HepG2 (cell line): ENCODE results near the gene HOXA5. TPM values are rescaled to one million over a fixed set of nuclear protein-coding genes. Genes with fewer than 3 reads are reported as not detected.

Experiments used
- ATAC-seq: fragments of 200-7000 bp; cut with Tn5 transposase; 3 replicates; pipeline ENCODE4 v1.9.1; 2020; ENCODE audit warnings: mild to moderate bottlenecking, moderate library complexity
- BruUV-seq: library from RNA; stranded (reverse); fragments of 400-500 nt; replicated peaks from 2 replicates; lab custom pipeline; 2021; lab: Mats Ljungman, UMichigan
- CTCF ChIA-PET: fragments of 300-600 bp; formaldehyde crosslinking; extraction: SDS; loops from one replicate; lab custom pipeline; 2021; ENCODE audit warnings: low total read pairs, inconsistent platforms, low intra/inter-chr PET ratio; lab: Yijun Ruan, JAX
- POLR2A ChIA-PET: fragments of 350-600 bp; sonication (Branson Sonifier 250); formaldehyde crosslinking; loops from one replicate; lab custom pipeline; 2020; ENCODE audit warnings: antibody characterized with exemption, inconsistent platforms; lab: Yijun Ruan, JAX
- DNase-seq: peaks from one replicate; pipeline ENCODE4 v3.0.0-alpha.2; 2015; ENCODE audit warnings: low spot score
- FAIRE-seq: peaks from 3 replicates; lab custom pipeline; 2011; peaks lifted over from hg19 to GRCh38; lab: Jason Lieb, UNC
- H2AFZ ChIP-seq: one replicate; pipeline ENCODE4 v1.6.1; 2011; ENCODE audit warnings: low read length, inconsistent platforms
- H3K27ac ChIP-seq: fragments of 300-600 bp; 3 replicates; pipeline ENCODE4 v1.8.0; 2011; ENCODE audit warnings: mixed run types, mild to moderate bottlenecking, mixed read lengths, low read length, inconsistent platforms; ENCODE audit not compliant: insufficient read depth; ENCODE audit errors: extremely low read length
- H3K27me3 ChIP-seq, 2 experiments: fragments of 200-600 bp in 1 of 2; 2 replicates in 1 of 2; 3 replicates in 1 of 2; pipeline versions ENCODE4 v1.6.0 to v1.8.0; 2011; ENCODE audit warnings: low read length in 2 of 2, mild to moderate bottlenecking in 2 of 2, moderate library complexity in 2 of 2, inconsistent platforms in 1 of 2; ENCODE audit not compliant: insufficient read depth in 2 of 2, control insufficient read depth in 1 of 2
- H3K36me3 ChIP-seq, 2 experiments: fragments of 200-600 bp in 1 of 2; replicated peaks in 1 of 2; 2 replicates in 1 of 2; 3 replicates in 1 of 2; pipeline versions ENCODE4 v1.5.1 to v1.8.0; 2011; ENCODE audit warnings: low read length in 2 of 2, inconsistent platforms in 1 of 2; ENCODE audit not compliant: insufficient read depth in 2 of 2, control insufficient read depth in 1 of 2
- H3K4me1 ChIP-seq: 2 replicates; pipeline ENCODE4 v1.5.1; 2012; ENCODE audit warnings: low read length, inconsistent platforms; ENCODE audit not compliant: insufficient read depth
- H3K4me2 ChIP-seq: 2 replicates; pipeline ENCODE4 v1.6.0; 2011; ENCODE audit warnings: low read depth, low read length, inconsistent platforms
- H3K4me3 ChIP-seq, 3 experiments: fragments of 200-600 bp in 1 of 3; sonication (generic), shearing (Covaris generic) in 1 of 3; replicated peaks in 1 of 3; 2 replicates each; pipeline ENCODE4 v1.5.1; 2011 to 2016; ENCODE audit warnings: low read length in 3 of 3, inconsistent platforms in 2 of 3, low read depth in 2 of 3, mild to moderate bottlenecking in 2 of 3, control low read depth in 1 of 3, mixed read lengths in 1 of 3; ENCODE audit not compliant: insufficient read depth in 1 of 3
- H3K79me2 ChIP-seq: one replicate; pipeline ENCODE4 v1.6.1; 2011; ENCODE audit warnings: low read length, inconsistent platforms; ENCODE audit not compliant: insufficient read depth
- H3K9ac ChIP-seq: 2 replicates; pipeline ENCODE4 v1.6.0; 2011; ENCODE audit warnings: mild to moderate bottlenecking, low read depth, low read length, inconsistent platforms; ENCODE audit not compliant: insufficient read depth
- H3K9me3 ChIP-seq: 2 replicates; pipeline ENCODE4 v1.5.1; 2012; ENCODE audit warnings: mild to moderate bottlenecking, low read length
- H4K20me1 ChIP-seq: 2 replicates; pipeline ENCODE4 v1.6.0; 2011; ENCODE audit warnings: inconsistent platforms, mild to moderate bottlenecking, low read length, moderate library complexity; ENCODE audit not compliant: insufficient read depth
- ATAD3A ChIP-seq: sonication (generic); formaldehyde crosslinking; IDR thresholded peaks from 2 replicates; pipeline ENCODE4 v1.4.0; 2020; ENCODE audit warnings: missing genetic modification reagents
- CBX5 ChIP-seq: sonication (generic); formaldehyde crosslinking; IDR thresholded peaks from 2 replicates; pipeline ENCODE4 v1.4.0; 2020; ENCODE audit warnings: missing genetic modification reagents, borderline replicate concordance
- FOSL2 ChIP-seq: sonication (generic); formaldehyde crosslinking; IDR thresholded peaks from 2 replicates; pipeline ENCODE4 v1.4.0; 2020; ENCODE audit warnings: missing genetic modification reagents
- FUBP1 ChIP-seq: sonication (generic); formaldehyde crosslinking; IDR thresholded peaks from 2 replicates; pipeline ENCODE4 v1.5.1; 2020; ENCODE audit warnings: missing genetic modification reagents, mild to moderate bottlenecking, borderline replicate concordance
- GATAD1 ChIP-seq: IDR thresholded peaks from 2 replicates; pipeline ENCODE4 v1.6.1; 2016; ENCODE audit warnings: missing genetic modification reagents, missing compliant biosample characterization
- HNRNPK ChIP-seq: fragments of 200-400 bp; formaldehyde crosslinking; IDR thresholded peaks from 2 replicates; pipeline ENCODE4 v1.6.1; 2018; ENCODE audit warnings: low read length, low read depth, moderate library complexity, mild to moderate bottlenecking; ENCODE audit not compliant: poor library complexity, severe bottlenecking
- KMT2A ChIP-seq: sonication (generic); formaldehyde crosslinking; IDR thresholded peaks from 2 replicates; pipeline ENCODE4 v1.4.0; 2020; ENCODE audit warnings: missing genetic modification reagents
- TCF7 ChIP-seq: sonication (generic); IDR thresholded peaks from 2 replicates; pipeline ENCODE4 v1.6.1; 2016; ENCODE audit warnings: antibody characterized with exemption, low read depth
- ZNF672 ChIP-seq: sonication (generic); formaldehyde crosslinking; IDR thresholded peaks from 2 replicates; pipeline ENCODE4 v1.8.1; 2022; ENCODE audit warnings: missing genetic modification reagents
- WGBS: methylation state at CpG from one replicate; pipeline ENCODE4 v1.1.6; 2017; ENCODE audit warnings: low lambda C conversion rate; 5-methylcytosine and 5-hydroxymethylcytosine counted together
- in situ Hi-C: cut with HindIII; loops from 2 replicates; pipeline ENCODE4 v1.10.0; 2017; ENCODE audit warnings: low pct_unique_long_range_greater_than_20kb; ENCODE audit not compliant: extremely low pct_ligation_motif_present
- intact Hi-C: fragments of 100-400 bp; cut with micrococcal nuclease; formaldehyde crosslinking; loops from one replicate; pipeline ENCODE4 v1.10.0; 2022; ENCODE audit not compliant: unreplicated experiment
- polyA plus RNA-seq, 8 experiments: library from polyadenylated mRNA; depleted of rRNA in 3 of 8; stranded (reverse) in 7 of 8; unstranded in 1 of 8; fragments of >200 nt; fragmentation: Illumina TruSeq in 4 of 8; extraction: Trizol in 4 of 8; gene quantifications; 2 replicates each; pipeline versions ENCODE4 v1.2.1 to v1.2.3, GENCODE V29; 2011 to 2016; ENCODE audit warnings: low read depth in 4 of 8, missing spikeins in 1 of 8, mixed read lengths in 1 of 8; ENCODE audit not compliant: insufficient read depth in 1 of 8
- total RNA-seq, 5 experiments: library from RNA; depleted of rRNA; stranded (reverse); fragments of >200 nt; fragmentation: Illumina TruSeq; extraction: Trizol; gene quantifications; 2 replicates each; pipeline ENCODE4 v1.2.3, GENCODE V29; 2016; ENCODE audit warnings: low read depth in 1 of 5

HOXA5 gene
- total and polyA plus RNA-seq, 2 of the 13 experiments (the other 11 are each of a cell fraction or from before 2014, with no cell fraction given), result 3.2 to 3.6 TPM

GRCh38 chr7:27137640-27138315, 5.7 kb downstream of the HOXA5 start (continued):
- TF ChIP-seq FUBP1 (CRISPR knock-in tag) (no peak), CBX5 (CRISPR knock-in tag) (no peak)

- no peaks in the 10 kb centered on the region for H3K36me3 ChIP-seq
- peak overlapping the region; percentile 67 for H3K27ac ChIP-seq
- ATAC-seq, result no peak
- intact Hi-C loops, result loop anchor here (5.0 kb wide), 1 partner anchor 167 kb away; no protein-coding TSS in a partner anchor
- CTCF ChIA-PET, result interaction anchor here (0.8 kb wide), 1 partner anchor 281 kb away, joined by 4 read pairs; no protein-coding TSS in a partner anchor
- H3K4me1 ChIP-seq, result peaks cover 66% of the 10 kb centered on the region
- BruUV-seq, result no TSS peak
- POLR2A ChIA-PET, result interaction anchor here (0.8 to 5.0 kb wide), 5 partner anchors 13 to 934 kb away, joined by 3 to 118 read pairs (median 4); partner anchors contain the start of gene SKAP2
- H3K9me3 ChIP-seq, result no peaks in the 10 kb centered on the region
- WGBS, result 22% methylated on average over 2 of the region's 2 CpGs
- H4K20me1 ChIP-seq, result no peaks in the 10 kb centered on the region
- in situ Hi-C loops, result no loop called here
- H3K27me3 ChIP-seq, result no peaks in the 10 kb centered on the region
- H3K4me3 ChIP-seq, result peak overlapping the region in 1 of 3 experiments; percentile 23; a peak in 2 of 6 replicates
- peak; percentile 42 for FAIRE-seq
- H2AFZ ChIP-seq, result no peak overlapping the region
- H3K4me2 ChIP-seq, result peak overlapping the region; percentile 76
- H3K9ac ChIP-seq, result no peak overlapping the region; the same call in 1 of the 2 replicates
- no peaks in the 10 kb centered on the region for H3K79me2 ChIP-seq
- DNase-seq, result peak; percentile 40
- TF ChIP-seq TCF7 (no peak), KMT2A (CRISPR knock-in tag) (no peak), ATAD3A (CRISPR knock-in tag) (no peak), FOSL2 (CRISPR knock-in tag) (0 out of 2 replicates have a peak, but pooled peaks have one; percentile 14), GATAD1 (CRISPR knock-in tag) (no peak), ZNF672 (CRISPR knock-in tag) (no peak), HNRNPK (no peak)
Observed at GRCh38 chr7:27134392-27134791, 9.1 kb downstream of the HOXA5 start.
